ENCODE data around the gene PDIA6. TPM values are rescaled to one million over a fixed set of nuclear protein-coding genes. Genes with fewer than 3 reads are reported as not detected.

Gene PDIA6
- total RNA-seq, 1 experiment from 2014 or later = 314 TPM

- no TSS peak for BruUV-seq (replicated peaks)
- CTCF ChIA-PET = no interaction called here
- POLR2A ChIA-PET (ENCODE audit: low non-redundant PET) = no interaction called here
Observed at GRCh38 chr2:10802657-10803056, 9.9 kb downstream of the PDIA6 start.

GRCh38 chr2:10800163-10800562 lies 12.4 kb downstream of the PDIA6 start:
- no peaks in the 10 kb centered on the region for H3K27me3 ChIP-seq (replicated peaks; ENCODE audit: insufficient read depth, low read depth, low read length, poor library complexity)
- no TSS peak for BruUV-seq (replicated peaks)
- H3K4me3 ChIP-seq (ENCODE audit: low read depth, low read length, poor library complexity, severe bottlenecking) = no peak overlapping the region
- ChIA-PET CTCF (no interaction called here), POLR2A (ENCODE audit: low non-redundant PET) (interaction anchor here (0.6 kb wide), 1 partner anchor 115 kb away, joined by 3 read pairs; no protein-coding TSS in a partner anchor)
- DNase-seq (ENCODE audit: low spot score) = no peak
- intact Hi-C loops (cut with micrococcal nuclease; ENCODE audit: unreplicated experiment) = no loop called here
- TF ChIP-seq, protein P1, sequence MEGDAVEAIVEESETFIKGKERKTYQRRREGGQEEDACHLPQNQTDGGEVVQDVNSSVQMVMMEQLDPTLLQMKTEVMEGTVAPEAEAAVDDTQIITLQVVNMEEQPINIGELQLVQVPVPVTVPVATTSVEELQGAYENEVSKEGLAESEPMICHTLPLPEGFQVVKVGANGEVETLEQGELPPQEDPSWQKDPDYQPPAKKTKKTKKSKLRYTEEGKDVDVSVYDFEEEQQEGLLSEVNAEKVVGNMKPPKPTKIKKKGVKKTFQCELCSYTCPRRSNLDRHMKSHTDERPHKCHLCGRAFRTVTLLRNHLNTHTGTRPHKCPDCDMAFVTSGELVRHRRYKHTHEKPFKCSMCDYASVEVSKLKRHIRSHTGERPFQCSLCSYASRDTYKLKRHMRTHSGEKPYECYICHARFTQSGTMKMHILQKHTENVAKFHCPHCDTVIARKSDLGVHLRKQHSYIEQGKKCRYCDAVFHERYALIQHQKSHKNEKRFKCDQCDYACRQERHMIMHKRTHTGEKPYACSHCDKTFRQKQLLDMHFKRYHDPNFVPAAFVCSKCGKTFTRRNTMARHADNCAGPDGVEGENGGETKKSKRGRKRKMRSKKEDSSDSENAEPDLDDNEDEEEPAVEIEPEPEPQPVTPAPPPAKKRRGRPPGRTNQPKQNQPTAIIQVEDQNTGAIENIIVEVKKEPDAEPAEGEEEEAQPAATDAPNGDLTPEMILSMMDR (conservative IDR thresholded peaks at IDR 0.05; ENCODE audit: low read depth, low read length) = no peak
- no peak for TF ChIP-seq EZH2 (IDR thresholded peaks at IDR 0.05; ENCODE audit: borderline replicate concordance, low read depth, low read length, poor library complexity, severe bottlenecking)
- H3K36me3 ChIP-seq (ENCODE audit: insufficient read depth, low read length, poor library complexity, severe bottlenecking) = peaks cover 71% of the 10 kb centered on the region
- H3K27ac ChIP-seq (ENCODE audit: low read depth, low read length, poor library complexity, severe bottlenecking) = no peak overlapping the region
- no peaks in the 10 kb centered on the region for H3K4me1 ChIP-seq (ENCODE audit: insufficient read depth, low read length, poor library complexity, severe bottlenecking)
- H3K9me3 ChIP-seq (ENCODE audit: low read depth, low read length, poor library complexity, severe bottlenecking) = no peaks in the 10 kb centered on the region

More at GRCh38 chr2:10802657-10803056, 9.9 kb downstream of the PDIA6 start:
- Histone ChIP-seq H3K27ac (ENCODE audit: low read depth, low read length, poor library complexity, severe bottlenecking) (no peak overlapping the region), H3K4me3 (ENCODE audit: low read depth, low read length, poor library complexity, severe bottlenecking) (no peak overlapping the region), H3K9me3 (ENCODE audit: low read depth, low read length, poor library complexity, severe bottlenecking) (no peaks in the 10 kb centered on the region), H3K4me1 (ENCODE audit: insufficient read depth, low read length, poor library complexity, severe bottlenecking) (no peaks in the 10 kb centered on the region), H3K36me3 (ENCODE audit: insufficient read depth, low read length, poor library complexity, severe bottlenecking) (peaks cover 53% of the 10 kb centered on the region), H3K27me3 (replicated peaks; ENCODE audit: insufficient read depth, low read depth, low read length, poor library complexity) (no peaks in the 10 kb centered on the region)
- no peak for DNase-seq (ENCODE audit: low spot score)
- intact Hi-C loops (cut with micrococcal nuclease; ENCODE audit: unreplicated experiment) = no loop called here
- TF ChIP-seq EZH2 (IDR thresholded peaks at IDR 0.05; ENCODE audit: borderline replicate concordance, low read depth, low read length, poor library complexity, severe bottlenecking) = no peak
- TF ChIP-seq, protein P1 (conservative IDR thresholded peaks at IDR 0.05; ENCODE audit: low read depth, low read length) = no peak

- POLR2A ChIA-PET (ENCODE audit: low non-redundant PET) = no interaction called here
Observed at GRCh38 chr2:10798783-10799182, 13.8 kb downstream of the PDIA6 start.

More at GRCh38 chr2:10798783-10799182, 13.8 kb downstream of the PDIA6 start:
- no peak overlapping the region for H3K27ac ChIP-seq (ENCODE audit: low read depth, low read length, poor library complexity, severe bottlenecking)
- TF ChIP-seq, protein P1 (conservative IDR thresholded peaks at IDR 0.05; ENCODE audit: low read depth, low read length) = peak; percentile 50
- TF ChIP-seq EZH2 (IDR thresholded peaks at IDR 0.05; ENCODE audit: borderline replicate concordance, low read depth, low read length, poor library complexity, severe bottlenecking) = no peak
- peaks cover 77% of the 10 kb centered on the region for H3K36me3 ChIP-seq (ENCODE audit: insufficient read depth, low read length, poor library complexity, severe bottlenecking)
- intact Hi-C loops (cut with micrococcal nuclease; ENCODE audit: unreplicated experiment) = no loop called here
- no peak overlapping the region for H3K4me3 ChIP-seq (ENCODE audit: low read depth, low read length, poor library complexity, severe bottlenecking)
- DNase-seq (ENCODE audit: low spot score) = peak; percentile 46
- H3K9me3 ChIP-seq (ENCODE audit: low read depth, low read length, poor library complexity, severe bottlenecking) = no peaks in the 10 kb centered on the region
- BruUV-seq (replicated peaks) = no TSS peak
- H3K27me3 ChIP-seq (replicated peaks; ENCODE audit: insufficient read depth, low read depth, low read length, poor library complexity) = no peaks in the 10 kb centered on the region
- H3K4me1 ChIP-seq (ENCODE audit: insufficient read depth, low read length, poor library complexity, severe bottlenecking) = no peaks in the 10 kb centered on the region
- CTCF ChIA-PET = no interaction called here

Data from A673 (cell line).